Ecto neural progenitor cell (in vitro differentiated cells): ENCODE measurements around the gene CCDC159.
A peak's percentile ranks its signal among the peaks of the same experiment; 100 is the strongest.
"Not testable (repeated sequence)": the region's sequence is repeated elsewhere in the genome, so short reads cannot be mapped to it uniquely, and the experiment has no call there.

ENCODE experiments used
- DNase-seq: peaks from one replicate; pipeline ENCODE4 v3.0.0-alpha.2; 2018; ENCODE audit warnings: low spot score

Gene CCDC159

GRCh38 chr19:11367528-11367927 is 21.2 kb downstream of the CCDC159 start:
- no peak for DNase-seq

DNA sequence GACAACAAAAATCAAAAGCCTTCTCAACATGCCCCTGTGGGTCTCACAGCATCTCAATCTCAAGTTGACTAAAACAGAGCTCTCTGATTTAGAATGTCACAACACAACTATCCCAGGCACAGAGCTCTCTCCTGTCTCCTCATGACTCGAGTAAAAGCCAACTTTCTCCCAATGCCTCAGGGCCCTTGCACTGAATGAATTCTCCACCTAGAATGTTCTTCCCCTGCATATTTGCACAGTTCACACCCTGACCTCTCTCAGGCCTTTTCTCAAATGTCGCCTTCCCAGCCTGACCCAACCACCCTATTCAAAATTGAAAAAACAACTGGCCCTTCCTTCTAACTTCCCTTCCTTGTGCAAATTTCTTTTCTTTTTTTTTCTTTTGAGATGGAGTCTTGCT is 24.4 kb downstream of the CCDC159 start:
- no peak for DNase-seq

DNA sequence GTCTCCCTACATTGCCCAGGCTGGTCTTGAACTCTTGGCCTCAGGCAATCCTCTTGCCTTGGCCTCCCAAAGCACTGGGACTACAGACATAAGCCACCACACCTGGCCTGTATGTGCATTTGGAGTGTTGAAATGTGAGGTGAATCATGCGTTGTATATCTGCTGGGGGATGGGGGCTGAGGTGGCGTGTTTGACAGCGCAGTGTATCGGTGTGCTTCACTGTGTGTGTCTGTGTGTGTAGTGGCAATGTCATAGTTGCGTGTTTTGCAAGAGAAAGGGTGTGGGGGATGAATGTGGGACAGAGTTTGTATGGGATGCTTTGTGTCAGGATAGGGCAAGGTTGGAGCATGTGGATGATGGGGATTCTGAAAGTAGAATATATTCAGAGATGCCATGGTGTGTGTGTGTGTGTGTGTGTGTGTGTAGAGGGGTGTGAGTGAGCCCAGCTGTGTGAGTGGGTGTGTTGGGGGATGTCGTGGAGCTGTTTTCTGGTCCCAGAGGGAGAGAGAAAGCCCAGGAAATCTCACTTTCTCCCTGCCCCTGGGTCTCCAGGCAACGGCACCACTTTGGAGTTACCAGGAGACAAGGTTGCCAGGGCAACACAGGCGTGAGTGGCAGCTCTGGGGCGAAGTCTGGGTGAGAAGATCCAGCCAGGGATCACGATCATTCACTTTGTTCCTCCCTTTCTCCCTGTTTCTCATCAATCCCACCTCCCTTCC is 27.0 kb downstream of the CCDC159 start:
- DNase-seq: peak; percentile 82

DNA sequence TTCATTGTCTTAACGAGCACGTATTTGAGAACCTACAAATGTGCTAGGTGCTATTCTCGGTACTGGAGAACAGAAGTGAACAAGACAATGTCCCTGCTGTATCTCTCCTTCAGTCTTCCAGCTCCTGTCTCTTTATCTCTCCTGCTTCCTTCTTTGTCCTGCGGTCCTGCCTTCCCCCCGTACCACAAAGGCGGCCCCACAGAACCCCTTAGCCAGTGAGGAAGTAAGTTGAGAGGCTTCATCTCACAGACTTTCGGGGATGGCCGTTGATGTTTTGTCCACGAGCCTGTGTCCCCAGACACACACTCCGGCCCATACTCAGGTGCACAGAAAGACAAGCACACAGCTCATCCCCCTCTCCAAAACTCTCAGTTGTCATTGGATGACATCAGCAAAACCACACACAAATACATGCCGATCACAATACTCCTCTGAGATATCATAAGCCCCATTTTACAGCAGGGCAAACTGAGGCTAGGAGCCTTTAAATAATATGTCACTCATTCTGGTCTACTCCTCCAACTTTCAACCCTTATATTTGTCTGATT is 27.6 kb downstream of the CCDC159 start:
- no peak for DNase-seq

- peak; percentile 98 for DNase-seq
These were observed 28.3 kb downstream of the CCDC159 start, which contains the start of gene SWSAP1 for GRCh38 chr19:11374433-11375142. TSS of gene SWSAP1 (plus strand) at chr19:11374666. CDS start at chr19:11374681, 15 bp downstream.

- peak; percentile 64 for DNase-seq
These were observed 29.0 kb downstream of the CCDC159 start for GRCh38 chr19:11375143-11375948.

DNA sequence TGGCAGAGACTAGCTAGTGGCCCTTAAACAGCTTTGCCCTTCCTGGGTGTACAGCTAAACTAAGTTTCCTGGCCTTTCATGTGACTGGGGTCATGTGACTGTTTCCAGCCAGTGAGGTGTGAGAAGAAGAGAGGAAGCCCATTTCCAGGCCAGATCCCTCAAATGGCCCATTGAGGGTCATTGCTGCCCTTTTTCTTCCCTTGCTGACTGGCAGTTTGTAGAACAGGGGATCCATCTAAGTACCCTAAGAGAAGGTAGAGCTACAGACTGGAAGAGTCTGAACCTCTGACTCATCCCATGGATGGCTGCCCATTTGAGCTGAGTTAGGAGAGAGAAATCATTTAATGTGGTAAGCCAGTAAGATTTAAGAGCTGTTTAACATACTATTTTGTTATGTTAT is 30.9 kb downstream of the CCDC159 start:
- no peak for DNase-seq

- DNase-seq: no peak
These were observed 31.4 kb downstream of the CCDC159 start for GRCh38 chr19:11377756-11378155.

- peak; percentile 84 for DNase-seq
These were observed 32.2 kb downstream of the CCDC159 start for GRCh38 chr19:11378319-11379189.

DNA sequence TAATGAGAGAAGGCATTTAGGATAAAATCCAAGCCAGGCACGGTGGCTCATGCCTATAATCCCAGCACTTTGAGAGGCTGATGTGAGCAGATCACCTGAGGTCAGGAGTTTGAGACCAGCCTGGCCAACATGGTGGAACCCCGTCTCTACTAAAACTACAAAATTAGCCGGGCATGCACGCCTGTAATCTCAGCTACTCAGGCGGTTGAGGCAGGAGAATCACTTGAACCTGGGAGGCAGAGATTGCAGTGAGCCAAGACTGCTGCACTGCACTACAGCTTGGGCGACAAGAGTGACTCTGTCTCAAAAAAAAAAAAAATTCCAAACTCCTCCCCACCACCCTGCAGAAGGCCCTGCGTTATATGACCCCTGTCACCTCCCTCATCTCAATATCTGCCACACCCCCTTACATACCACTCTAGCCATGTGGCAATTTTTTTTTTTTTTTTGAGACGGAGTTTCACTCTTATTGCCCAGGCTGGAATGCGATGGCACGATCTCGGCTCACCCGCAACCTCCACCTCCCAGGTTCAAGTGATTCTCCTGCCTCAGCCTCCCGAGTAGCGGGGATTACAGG is 33.0 kb downstream of the CCDC159 start:
- not testable (repeated sequence) for DNase-seq

DNA sequence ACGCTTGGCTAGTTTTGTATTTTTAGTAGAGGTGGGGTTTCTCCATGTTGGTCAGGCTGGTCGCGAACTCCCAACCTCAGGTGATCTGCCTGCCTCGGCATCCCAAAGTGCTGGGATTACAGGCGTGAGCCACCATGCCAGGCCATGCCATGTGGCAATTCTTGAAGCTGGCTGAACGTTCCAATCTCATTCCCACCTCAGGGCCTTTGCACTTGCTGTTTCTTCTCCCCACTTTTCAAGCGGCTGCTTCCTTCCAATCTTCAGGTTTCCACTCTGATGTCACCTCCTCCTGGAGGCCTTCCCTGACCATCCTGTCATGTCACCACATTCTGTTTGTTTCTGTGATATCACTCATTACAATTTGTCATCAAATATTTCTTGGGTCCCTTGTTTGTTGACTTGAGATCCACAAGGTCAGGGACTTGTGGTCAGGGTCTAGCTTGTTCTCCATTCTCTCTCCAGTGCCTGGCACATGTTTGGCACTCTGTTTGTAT is 33.6 kb downstream of the CCDC159 start:
- no peak for DNase-seq

GRCh38 chr19:11380653-11381537 is 34.6 kb downstream of the CCDC159 start:
- peak; percentile 96 for DNase-seq

GRCh38 chr19:11382898-11383705 is 36.8 kb downstream of the CCDC159 start:
- DNase-seq: peak; percentile 74

GRCh38 chr19:11383706-11384048 is 37.4 kb downstream of the CCDC159 start:
- no peak for DNase-seq

DNA sequence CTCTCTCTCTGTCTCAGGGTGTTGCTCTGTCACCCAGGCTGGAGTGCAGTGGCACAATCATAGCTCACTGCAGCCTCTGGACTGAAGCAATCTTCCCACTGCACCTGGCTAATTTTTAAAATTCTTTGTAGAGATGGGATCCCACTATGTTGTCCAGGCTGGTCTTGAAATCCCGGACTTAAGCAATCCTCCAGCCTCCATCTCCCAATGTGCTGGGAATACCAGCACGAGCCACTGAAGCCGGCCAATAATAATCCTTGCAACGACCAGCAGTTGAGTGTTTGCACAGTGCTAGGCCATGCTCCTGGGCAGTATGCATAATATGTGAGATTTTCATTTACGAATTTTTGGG is 38.4 kb downstream of the CCDC159 start:
- DNase-seq: no peak

GRCh38 chr19:11387162-11388034 is 41.1 kb downstream of the CCDC159 start:
- DNase-seq: no peak

- DNase-seq: no peak
These were observed 44.0 kb downstream of the CCDC159 start for GRCh38 chr19:11390359-11390758.
